ENCODE results near the gene MBOAT2. TPM values are rescaled to one million over a fixed set of nuclear protein-coding genes. Genes with fewer than 3 reads are reported as not detected.
A peak's percentile ranks its signal among the peaks of the same experiment; 100 is the strongest.

MBOAT2 gene
- total RNA-seq, 1 donor from 2014 or later: 13.9 TPM

DNA sequence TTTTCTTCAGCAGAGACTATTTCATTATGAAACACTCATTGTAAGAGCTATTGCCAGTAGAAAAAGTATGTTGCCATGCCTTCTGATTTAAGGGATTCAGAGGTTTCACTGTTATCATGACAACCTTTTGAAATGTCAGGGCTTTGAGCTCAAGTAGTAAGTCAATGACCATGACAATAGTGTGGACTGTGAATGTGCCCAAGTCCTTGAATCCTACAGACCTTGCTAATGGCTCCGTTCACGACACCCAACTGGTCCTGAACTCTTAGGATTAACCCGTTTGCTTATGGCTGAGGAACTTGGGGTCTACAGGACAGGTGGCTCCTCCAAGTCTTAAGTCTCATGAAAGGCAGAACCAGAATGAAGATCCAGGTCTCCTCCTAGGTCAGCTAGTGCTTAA lies 148.5 kb downstream of the MBOAT2 start:
- no peak for DNase-seq (ENCODE audit: missing footprints)
- ATAC-seq: no peak
- intact Hi-C loops (cut with DNase I): no loop called here

DNA sequence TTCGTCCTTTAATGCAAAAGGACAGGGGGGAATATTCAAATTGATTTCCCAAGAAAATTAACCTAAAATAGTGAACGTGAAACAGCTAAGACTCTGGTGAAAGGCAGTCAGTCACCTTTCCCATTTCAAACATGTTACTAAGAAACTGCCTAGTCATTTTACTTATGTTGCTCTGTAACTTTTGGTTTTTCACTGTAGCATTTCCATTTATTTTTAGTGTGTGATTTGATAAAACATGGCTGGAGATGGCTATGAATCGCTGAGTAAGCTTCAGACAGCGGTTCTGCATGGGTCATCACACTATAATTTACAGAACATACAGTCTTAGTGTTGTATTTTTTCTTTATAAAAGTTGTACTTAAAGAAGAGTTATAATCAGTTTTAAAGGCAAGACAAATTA lies 150.1 kb downstream of the MBOAT2 start:
- no peak for DNase-seq (ENCODE audit: missing footprints)
- intact Hi-C loops (cut with DNase I): no loop called here
- ATAC-seq: no peak

DNA sequence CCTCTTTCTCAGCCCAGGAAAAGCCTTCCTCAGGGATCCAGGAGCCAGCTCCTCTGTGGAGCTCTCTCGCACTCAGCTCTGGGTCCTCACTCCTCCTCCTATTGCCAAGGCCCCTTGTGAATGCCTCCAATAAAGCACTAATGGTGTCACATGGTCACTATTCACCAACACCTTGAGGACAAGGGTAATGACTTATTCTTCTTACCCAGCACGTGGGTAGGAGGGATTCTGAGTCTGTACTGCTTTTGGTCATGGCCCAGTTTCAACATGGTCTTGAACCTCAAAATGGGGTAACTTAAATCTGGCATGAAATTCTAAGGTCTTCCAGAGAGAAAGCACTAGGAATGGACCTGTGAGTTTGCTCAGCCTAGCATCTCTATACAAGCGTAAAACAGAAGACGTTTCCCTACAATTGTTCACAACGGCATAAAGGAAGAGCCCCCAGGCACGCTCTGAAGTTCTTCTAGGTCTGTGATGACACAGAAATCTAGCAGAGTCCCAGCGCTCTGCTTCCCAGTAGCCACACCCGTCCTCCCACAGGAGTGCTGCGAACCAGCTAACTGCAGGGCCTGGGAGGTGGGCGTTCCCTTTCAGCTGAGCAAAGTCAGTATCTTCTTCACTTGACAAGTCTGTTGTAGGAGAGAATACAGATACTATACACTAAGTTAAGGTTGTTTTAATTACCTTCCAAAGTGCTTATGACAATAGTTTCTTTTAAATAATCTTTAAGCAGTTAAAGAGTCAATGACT lies 151.5 kb downstream of the MBOAT2 start:
- ATAC-seq (peak; percentile 13), DNase-seq (ENCODE audit: missing footprints) (no peak)
- intact Hi-C loops (cut with DNase I): no loop called here

DNA sequence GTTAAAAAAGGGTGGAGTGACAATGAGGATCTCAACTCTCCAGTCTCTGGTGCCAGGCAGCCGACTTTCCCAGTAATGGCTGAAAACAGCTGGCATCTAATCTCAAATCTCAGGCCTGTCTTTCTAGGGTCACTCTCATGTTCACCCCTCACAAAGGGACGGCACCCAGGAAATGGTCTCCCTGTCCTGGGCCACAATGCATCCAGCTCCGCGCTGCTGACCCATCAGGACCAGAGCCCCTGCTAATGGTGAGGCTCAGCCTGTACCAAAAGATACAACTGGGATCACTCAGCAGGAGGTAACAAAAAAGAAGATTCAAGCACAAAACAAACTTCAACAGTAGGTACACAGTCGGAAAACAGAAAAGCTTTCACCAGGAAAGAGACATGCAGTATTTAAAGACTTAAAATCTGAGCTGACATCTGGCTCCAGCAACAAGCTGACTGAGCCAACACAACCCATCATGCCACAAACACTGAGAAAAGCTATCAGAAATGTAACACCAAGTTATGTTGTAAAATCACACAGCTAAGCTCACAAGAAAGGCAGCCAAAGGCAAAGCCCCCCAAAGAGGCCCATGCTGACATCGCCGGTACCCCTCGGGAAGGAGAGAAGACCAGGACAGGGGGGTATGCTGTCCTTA lies 152.5 kb downstream of the MBOAT2 start:
- ATAC-seq: no peak
- DNase-seq (ENCODE audit: missing footprints): no peak
- intact Hi-C loops (cut with DNase I): no loop called here

DNA sequence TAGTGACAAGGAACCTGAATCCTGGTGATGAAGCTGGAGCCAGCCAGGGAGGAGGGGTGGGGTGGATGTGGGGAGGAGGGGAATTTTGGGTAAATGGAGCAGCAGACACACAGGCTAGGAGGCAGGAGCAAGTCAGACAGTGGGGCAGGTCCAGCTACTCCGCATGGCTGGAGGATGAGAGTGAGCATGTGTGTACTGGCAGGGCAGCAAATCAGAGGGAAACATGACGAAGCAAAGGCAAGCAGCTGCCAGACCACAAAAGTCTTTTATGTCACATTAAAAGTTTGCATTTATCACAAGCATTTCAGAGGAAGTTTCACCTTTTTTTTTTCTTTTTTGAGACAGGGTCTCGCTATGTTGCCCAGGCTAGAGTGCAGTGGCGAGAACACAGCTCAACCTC lies 154.2 kb downstream of the MBOAT2 start:
- DNase-seq (ENCODE audit: missing footprints) (no peak), ATAC-seq (no peak)
- intact Hi-C loops (cut with DNase I): no loop called here

DNA sequence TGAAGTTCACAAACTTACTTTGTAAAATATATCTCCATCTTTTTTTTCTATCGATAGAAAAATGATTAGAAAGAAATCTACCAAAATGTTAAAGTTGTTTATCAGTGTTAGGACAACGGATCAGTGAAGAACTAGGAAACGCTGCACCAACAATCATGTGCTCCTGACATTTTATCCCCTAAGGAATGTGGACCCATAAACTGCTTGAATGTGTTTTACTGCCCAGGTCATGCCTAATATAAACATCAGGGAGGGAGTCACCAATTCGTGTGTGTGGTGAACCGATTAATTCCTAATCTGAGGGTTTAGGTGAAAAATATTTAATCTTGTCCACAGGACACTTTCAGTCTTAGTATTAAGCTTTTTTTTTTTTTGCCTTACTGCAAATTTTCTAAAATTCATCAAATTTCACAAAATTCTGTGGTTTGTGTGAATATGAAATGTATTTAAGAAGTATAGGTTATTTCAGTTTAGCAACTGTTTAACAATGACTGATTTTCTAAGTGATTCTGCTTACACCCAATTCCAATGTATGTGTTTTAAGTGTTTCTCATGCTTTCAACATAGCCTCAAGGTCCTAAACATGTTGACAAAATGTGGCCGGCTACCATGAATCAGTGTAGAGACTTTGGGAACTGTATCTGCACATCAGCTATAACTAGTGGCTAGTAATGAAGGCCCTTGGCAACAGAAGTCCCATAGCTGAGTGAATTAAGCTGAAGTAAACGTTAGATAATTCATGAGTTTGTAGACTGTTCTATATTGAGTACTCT lies 155.0 kb downstream of the MBOAT2 start:
- intact Hi-C loops (cut with DNase I): no loop called here
- DNase-seq (ENCODE audit: missing footprints) (no peak), ATAC-seq (no peak)

- DNase-seq (ENCODE audit: missing footprints) (no peak), ATAC-seq (no peak)
- intact Hi-C loops (cut with DNase I): no loop called here
These were observed 156.1 kb downstream of the MBOAT2 start for GRCh38 chr2:8847400-8847799.

DNA sequence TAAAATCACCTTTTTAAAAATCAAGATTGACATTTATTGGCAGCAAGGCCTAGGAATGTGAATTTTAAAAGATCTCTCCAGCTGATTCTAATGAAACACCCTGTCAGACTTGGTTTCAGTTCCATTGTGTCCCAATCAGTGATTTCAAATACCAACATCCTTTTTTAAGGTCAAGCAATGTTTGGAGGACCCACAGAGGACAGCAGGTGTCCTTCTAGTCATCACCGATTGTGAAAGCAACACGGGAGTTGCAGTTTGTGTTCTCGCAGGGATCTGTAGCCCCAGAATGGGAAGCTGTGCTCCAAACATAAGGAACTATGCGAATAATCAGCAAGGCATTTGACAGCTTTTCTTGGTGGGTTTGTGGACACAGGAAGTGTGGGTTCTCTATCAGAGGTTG lies 161.6 kb downstream of the MBOAT2 start:
- DNase-seq (ENCODE audit: missing footprints) (no peak), ATAC-seq (no peak)
- intact Hi-C loops (cut with DNase I): no loop called here

DNA sequence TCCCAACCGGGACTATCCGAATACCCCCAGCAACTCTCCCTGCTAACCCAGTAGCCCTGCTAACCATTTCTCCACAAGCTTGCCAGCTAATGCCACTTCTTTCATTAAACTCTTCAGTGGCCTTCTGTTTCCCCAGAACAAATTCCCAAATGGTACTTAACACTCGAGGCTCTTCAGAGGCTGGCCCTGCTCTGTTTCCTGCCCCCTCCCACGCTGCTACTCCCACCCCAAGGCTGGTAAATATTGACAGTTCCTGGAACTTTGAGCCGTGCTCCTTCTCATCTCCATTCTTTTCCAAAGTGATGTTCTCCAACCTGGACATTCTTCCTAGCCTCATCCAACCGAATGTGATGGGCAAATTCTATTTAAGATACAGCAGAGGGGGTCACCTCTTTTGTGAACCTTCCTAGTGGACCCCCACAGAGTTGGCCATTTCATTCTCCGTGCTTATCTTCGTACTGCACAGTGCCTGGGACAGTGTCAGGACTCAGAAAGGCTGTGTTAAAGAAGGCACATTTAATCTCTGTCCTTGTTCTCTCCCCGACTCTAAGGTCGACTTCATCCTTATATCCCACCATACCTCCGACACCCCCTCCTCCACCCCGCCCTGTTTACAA lies 162.9 kb downstream of the MBOAT2 start:
- no peak for DNase-seq (ENCODE audit: missing footprints)
- no peak for ATAC-seq
- intact Hi-C loops (cut with DNase I): no loop called here

- DNase-seq (ENCODE audit: missing footprints): no peak
- ATAC-seq: no peak
- intact Hi-C loops (cut with DNase I): no loop called here
These were observed 164.1 kb downstream of the MBOAT2 start for GRCh38 chr2:8839189-8839965.

DNA sequence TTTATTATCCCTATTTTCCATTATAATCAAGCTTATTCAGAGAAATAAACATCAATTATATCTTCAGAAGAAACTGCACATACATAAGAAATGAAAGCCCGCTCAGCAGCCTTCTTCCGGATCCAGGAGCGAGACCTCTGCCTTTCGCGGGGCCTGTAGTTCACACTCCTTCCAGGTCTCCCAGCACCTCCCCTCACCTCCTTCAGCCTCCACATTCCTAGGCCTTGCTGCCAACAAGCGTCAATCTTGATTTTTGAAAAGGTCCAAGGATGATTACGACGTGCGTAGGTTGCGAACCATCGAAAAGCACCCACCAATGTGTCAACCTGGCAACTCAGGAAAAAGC lies 165.7 kb downstream of the MBOAT2 start:
- intact Hi-C loops (cut with DNase I): no loop called here
- ATAC-seq (no peak), DNase-seq (ENCODE audit: missing footprints) (no peak)

DNA sequence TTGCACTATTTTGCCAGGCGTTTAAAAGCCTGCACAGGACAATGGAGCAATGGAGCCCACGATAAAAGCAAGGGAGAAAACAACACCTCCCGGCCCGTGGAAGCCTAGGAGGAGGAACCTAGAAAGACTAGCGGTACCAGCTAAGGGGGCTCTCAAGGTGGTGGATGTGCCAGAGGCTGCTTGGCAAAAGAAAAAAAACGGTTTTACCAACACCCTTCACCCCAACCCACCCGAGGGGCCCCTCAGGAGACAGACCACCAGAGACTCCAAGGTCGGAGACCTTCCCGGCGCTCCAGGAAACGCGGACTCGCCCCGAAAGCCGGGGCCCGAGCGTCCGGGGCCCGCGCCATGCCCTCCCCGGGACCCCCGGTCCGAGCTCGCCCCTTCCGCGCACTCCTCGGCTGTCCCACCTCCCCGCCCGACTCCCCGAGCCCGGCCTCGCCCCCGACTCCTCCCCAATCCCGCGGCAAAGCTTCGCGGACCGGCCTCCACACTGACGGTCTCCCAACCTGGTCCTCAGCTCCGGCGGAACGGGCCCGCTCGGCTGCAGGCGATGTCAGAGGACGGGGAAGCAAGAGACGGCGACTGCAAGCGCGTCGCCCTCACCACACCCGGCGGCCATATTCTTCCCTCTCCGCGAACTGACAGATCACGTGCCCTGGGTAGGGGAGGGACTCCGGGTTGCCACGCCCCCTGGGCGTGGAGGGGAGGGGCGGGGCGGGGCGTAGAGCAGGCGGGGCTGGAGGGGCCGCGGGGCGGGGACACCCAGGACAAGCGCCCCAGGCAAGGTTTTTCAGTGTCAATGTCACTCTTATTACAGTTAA lies 166.3 kb downstream of the MBOAT2 start, which contains the start of gene KIDINS220:
Gene KIDINS220 (minus strand): TSS at position 643 of the 824 bp plus-strand sequence. CDS start 10,520 bp downstream, outside the sequence.
- intact Hi-C loops (cut with DNase I): no loop called here
- ATAC-seq: peak; percentile 96
- peak; percentile 93 for DNase-seq (ENCODE audit: missing footprints)

- ATAC-seq (no peak), DNase-seq (ENCODE audit: missing footprints) (no peak)
- intact Hi-C loops (cut with DNase I): no loop called here
These were observed 168.2 kb downstream of the MBOAT2 start for GRCh38 chr2:8835279-8835678.

DNA sequence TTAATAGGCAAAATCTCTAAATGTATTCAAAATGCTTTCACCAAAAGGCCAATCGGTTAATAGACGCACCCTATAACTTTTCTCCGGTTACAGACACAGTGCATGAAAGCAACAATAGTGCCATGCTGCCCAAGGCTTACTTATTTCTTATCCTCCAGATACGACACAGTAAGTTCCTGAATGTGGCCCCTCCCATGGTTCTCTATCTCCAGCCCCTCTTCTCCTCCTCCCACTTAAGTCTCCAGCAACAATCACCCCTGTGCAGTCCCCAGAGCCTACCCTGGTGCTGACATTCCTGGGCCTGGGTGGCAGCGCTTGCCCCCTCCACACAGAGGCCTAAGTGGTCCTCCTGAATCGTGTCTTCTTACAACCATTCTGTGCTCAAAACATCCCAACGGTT lies 169.6 kb downstream of the MBOAT2 start:
- intact Hi-C loops (cut with DNase I): no loop called here
- ATAC-seq (no peak), DNase-seq (ENCODE audit: missing footprints) (no peak)

GRCh38 chr2:8831516-8831915 lies 172.0 kb downstream of the MBOAT2 start:
- DNase-seq (ENCODE audit: missing footprints): no peak
- no peak for ATAC-seq
- intact Hi-C loops (cut with DNase I): no loop called here

DNA sequence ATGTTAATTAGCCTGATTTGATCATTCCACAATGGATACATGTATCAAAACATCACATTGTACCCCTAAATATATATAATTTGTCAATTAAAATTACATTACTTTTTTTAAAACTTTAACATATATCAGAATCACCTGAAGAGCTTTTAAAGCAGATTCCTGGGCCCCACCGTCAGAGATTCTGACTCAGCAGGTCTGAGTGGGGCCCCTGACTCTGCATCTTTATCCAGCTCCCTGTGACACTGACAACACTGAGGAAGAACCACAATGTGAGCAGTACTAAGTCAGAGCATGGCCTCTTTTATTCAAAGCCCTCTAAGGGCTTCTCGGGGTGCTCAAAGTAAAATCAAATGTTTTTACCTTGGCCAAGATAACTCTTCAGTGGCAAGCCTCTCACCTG lies 175.8 kb downstream of the MBOAT2 start:
- intact Hi-C loops (cut with DNase I): no loop called here
- no peak for ATAC-seq
- DNase-seq (ENCODE audit: missing footprints): no peak

- intact Hi-C loops (cut with DNase I): no loop called here
- DNase-seq (ENCODE audit: missing footprints) (no peak), ATAC-seq (peak; percentile 22)
These were observed 181.3 kb downstream of the MBOAT2 start for GRCh38 chr2:8822218-8822617.

Data from Right ventricle myocardium inferior (tissue), 1 donor.